HG02970 (cell line): Measurements from ENCODE around the gene NKD1.
"Not testable (repeated sequence)": the region's sequence is repeated elsewhere in the genome, so short reads cannot be mapped to it uniquely, and the experiment has no call there.

Experiments used
- ATAC-seq: cut with Tn5 transposase; IDR thresholded peaks from one replicate; pipeline ENCODE4 v1.9.1; 2021; ENCODE audit warnings: mild to moderate bottlenecking, moderate library complexity, moderate number of reproducible peaks; ENCODE audit not compliant: unreplicated experiment, low FRiP score

NKD1 gene

DNA sequence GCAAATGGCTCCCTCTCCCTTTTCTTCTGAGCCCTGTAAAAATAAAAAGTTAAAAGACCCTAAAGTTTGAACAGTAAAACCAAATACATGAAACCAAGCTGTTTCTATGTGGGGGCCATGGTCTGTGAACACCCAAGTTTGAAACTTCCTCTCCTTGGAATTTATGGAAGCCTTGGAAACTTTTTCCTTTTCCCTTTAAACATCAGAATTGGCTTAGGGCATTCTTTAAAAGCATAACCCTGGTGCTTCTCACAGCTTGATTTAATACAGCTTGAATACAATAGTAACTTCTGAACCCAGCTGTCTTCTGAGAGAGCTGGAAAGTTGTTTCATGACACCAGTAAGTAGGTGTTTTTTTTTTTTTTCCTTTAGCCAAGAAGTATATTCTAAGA is 26.5 kb downstream of the NKD1 start:
- no peak for ATAC-seq

DNA sequence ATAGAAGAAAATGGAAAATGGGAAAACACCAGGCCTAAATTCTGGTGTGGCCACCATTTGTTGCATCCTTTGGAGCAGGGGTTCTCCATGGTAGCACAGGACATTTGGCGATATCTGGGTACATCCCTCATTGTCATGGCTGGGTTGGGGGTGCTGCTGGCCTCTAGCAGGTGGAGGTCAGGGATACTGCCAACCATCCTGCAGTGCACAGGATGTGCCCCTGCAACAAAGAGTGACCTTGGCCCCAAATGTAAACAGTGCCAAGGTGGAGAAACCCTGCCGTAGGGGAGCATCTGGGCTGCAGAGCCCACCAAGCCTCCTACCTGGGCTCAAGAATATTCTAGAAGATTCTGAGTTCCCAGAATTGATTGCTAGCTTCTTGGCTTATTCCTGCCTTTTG is 27.5 kb downstream of the NKD1 start:
- ATAC-seq, result no peak

DNA sequence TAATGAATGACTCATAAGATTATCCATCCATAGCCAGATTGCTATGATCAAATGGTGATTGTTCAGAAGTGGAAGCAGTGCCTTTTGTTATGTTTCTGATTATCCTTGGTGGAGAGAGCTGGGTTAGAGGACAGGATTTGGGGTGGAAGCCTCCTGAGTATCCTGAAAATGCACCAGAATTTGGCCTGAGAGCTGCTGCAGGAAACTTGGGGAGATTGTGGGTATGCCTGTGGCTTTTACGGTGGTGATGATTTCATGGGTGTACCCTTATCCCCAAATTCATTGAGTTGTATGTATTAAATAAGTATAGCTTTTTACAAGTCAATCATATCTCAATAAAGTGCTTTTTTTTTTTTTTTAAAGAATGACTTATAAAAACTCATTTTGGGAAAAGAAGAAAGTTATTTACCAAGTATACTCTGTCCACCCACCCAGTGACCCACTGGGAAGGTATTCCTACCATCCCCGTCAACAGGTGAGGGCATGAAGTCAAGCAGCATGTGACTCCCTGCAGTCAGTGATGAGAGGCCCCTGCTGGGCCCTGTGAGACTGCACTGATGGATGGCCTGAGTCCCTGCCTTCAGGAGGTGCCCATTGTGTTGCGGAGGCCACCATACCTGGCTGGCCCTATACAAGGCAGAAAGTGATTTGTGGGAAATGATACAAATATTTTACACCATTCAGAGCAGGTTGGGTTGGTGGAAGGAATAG is 28.4 kb downstream of the NKD1 start:
- no peak for ATAC-seq

DNA sequence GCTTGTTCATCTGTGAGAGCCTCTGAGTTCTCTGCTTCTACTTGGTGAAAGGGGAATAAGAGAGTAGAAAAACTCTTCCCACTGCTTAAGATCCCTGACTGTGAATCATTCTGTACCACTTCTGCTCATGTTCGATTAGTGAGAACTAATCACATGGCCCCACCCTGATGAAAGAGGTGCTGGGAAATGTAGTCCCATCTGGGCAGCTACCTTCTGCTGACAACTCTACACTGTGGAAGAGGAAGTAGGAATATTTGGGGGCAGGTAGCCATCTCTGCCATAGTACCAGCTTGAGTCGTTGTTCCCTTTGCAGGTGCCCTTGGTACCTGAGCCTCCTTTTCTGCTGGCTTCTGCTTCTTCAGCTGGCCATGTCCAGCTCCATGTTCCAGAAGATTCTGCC is 29.9 kb downstream of the NKD1 start:
- no peak for ATAC-seq

DNA sequence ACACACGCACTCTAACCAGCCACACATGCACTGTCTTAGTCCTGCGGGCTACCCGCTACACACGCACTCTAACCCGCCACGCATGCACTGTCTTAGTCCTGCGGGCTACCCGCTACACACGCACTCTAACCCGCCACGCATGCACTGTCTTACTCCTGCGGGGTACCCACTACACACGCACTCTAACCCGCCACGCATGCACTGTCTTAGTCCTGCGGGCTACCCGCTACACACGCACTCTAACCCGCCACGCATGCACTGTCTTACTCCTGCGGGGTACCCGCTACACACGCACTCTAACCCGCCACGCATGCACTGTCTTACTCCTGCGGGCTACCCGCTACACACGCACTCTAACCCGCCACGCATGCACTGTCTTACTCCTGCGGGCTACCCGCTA is 31.2 kb downstream of the NKD1 start:
- ATAC-seq, result not testable (repeated sequence)

DNA sequence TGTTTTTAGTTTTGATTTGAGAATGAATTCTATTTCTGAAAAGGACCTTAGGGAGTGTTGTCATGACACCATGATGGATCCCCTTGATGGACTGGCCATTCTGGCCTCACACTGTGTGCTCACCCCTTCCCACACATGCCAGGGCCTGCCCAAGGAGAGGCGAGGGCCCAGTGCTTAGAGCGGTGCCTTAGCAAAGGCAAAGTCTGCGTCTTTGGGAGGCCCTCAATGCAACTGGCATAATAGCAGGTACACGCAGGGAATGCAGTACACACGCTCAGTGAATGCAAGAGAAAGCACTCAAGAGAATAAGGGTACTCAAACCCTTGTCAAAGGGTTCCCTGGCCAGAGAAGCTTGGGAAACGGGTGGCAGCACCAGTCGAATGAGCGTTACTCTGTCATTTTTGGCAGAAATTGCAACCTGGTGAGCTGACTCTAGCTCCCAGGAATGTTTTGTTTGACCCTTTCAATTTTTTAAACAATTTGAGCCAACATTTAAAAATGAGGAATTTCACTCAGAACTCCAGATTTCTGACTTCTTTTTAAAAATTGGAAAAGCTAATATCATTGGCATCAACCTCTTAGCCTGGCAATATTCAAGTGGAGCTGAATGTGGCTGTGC is 32.1 kb downstream of the NKD1 start:
- ATAC-seq, result no peak

DNA sequence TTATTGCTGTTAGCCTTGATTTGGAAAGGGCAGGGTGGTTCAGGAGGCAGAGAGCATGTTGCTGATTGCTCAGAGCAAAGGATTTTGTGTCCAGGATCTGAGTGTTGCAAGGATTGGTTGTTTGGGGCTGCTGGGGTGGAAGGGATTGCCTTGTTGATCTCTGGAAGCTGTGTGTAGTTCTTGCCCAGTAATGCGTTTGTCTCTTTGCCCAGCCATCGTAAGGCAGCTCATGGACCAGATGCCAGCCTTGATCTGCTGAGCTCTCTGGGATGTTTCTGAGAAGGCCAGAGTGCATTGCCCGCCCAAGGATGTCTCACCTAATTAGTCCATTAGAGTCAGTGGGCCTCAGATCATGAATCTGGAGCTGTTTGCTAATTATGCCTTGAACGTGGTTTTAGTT is 33.6 kb downstream of the NKD1 start:
- ATAC-seq, result no peak

DNA sequence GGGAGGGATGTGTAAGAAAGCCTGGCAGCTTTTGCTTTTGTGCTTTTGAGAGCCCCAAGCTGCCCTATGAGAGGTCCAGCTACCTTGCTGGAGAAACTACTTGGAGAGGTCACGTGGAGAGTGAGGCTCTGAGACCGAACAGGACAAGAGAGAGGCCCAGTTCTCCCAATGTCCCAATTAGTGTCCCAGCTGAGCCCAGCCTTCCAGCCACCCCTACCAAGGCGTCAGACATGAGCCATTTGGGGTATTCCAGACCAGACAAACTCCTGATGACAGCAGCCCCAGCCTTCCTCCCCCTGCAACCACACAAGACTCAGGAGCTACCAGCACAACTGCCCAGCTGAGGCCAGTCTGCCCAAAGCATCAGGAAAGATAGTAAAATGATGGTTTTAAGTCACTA is 35.0 kb downstream of the NKD1 start:
- ATAC-seq, result no peak

DNA sequence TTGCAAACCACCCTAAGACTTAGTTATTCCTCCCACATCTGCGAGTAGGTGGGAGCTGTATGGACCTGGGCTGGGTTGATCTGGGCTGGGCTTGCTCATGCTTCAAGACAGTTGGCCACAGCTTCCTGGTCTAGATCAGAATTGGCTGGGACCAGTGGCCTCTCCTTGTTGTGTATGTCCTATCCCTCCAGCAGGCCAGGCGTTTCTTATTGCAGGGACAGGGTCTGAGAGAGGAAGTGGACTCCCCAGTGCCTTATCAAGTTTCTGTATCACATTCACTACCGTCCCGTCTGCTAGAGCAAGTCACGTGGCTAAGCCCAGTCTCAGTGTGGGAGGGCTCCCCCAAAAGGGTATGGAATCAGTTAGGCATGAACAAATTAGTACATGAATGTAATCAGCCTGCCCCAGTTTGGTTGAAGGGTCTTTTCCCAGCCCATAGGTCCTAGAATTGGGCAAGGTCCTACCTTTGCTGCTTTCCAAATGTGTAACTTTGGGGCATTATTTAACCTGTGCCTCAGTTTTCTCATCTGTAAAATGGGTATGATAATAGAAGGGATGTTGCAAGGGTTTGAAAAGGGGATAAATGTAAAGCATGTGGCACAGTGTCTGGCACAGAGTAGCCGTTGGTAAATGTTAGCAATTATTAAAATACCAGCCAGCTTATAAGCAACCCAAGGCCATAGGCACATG is 36.0 kb downstream of the NKD1 start:
- ATAC-seq, result no peak

DNA sequence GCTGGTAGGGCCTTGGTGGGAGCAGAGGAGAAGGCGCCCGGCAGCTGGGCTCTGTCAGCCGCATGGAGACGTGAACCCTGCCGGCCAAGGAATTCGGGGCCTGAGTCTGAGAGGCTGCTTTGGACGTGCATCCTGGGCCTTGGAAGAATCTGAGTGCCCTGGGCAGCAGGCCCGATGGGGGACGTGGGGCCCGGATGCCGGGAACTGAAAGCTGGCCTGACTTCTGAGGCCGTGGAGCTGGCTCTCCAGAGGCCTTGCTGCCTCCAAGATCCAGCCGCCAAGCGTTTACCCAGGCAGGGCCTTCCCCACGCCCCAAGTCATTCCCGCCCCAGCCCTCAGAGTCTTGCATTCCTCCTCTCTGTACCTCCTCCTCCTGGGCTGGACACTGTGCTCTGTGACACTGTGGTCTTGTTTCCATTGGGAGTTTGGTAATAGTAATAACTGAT is 37.2 kb downstream of the NKD1 start:
- no peak for ATAC-seq

DNA sequence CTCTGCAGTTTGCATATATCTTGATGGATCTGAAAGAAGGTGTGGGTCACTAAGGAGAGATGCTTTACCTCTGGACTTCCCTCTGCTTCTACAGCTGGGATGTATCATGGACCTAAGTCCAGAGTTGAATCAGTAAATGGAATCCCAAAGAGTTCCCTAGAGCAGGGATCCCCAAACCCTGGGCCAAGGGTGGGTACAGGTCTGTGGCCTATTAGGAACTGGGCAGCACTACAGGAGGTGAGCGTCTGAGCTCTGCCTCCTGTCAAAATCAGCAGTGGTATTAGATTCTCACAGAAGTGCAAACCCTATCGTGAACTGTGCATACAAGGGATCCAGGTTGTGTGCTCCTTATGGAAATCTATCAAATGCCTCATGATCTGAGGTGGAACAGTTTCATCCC is 39.3 kb downstream of the NKD1 start:
- ATAC-seq, result no peak

DNA sequence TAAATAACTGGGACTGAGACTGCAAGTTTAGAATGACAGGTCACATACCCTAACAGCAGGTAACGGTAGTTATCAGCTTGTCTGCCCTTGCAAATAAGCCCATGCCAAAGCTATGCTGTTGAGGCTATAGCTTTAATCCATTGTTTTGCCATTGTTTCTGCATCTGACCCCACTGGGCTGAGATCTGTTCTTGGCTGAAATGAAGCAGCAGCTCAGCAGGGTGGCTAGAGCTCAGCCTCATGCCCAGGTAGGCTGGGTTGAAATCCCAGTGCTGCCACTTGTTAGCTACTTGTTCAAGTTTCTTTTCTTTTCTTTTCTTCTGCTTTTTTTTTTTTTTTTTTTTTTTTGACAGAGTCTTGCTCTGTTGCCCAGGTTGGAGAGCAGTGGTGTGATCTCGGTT is 40.1 kb downstream of the NKD1 start:
- no peak for ATAC-seq

DNA sequence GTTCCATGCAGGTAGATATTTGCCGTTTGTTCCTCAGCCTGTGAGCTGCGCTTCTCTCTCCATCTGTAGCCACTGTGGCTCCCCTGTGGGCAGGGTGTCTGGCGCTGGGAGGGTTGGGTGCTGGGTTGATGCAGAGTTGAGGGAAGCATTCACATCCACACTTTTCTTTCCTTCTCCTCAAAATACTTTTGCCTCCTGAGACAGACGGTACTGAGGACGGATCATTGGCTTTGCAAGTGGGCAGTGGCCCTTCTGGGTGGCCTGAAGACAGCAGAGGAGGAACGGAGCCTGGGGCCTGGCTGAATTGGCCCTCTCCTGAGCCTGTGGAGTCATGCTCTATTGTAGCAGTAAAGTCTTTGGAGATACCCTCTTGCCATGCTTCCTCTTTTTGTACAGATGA is 43.0 kb downstream of the NKD1 start:
- no peak for ATAC-seq

DNA sequence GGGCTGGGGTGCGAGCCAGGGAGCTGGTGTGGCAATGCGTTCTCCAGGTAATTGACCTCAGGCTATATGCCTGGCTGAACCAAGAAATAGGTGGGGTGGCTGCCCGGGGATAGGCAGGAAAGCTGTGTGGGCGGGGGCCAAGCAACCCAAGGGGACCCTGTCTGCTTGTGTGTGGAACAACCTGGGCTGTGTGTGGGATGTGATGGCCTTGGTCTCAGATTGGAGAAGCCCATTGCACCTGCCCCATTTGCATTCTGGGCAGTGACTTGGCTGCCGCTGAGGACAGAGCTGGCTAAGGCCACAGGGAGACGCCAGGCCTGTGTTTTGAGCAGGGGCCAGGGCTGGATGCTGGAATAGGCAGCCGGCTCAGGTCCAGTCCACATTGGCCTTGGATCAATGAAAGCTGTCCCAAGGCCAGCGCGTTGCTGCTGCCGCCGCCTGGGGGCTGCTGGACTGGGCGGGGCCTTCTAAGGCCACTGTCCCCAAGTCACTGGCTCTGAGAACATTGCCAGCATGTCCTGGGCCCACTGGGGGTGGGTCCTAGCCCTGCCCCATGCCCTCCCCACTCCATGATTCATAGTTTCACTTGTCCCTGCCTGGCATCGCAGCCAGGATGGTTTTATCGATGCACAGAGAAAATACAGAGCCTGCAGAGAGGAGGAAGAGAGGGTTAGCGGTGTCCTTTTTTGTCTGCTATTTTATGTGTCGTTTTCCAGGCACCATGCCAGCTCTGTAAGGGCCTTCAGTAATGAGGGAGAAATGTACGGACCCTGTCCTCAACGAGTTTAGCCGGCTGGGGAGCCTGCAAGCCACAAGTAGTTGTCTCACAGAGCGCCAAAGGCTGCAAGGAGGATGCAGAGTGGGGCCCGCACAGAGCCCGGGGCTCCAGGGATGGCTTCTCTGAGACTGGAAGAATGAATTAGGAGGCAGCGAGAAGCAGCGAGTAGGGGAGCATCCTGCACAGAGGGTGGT is 43.9 kb downstream of the NKD1 start:
- ATAC-seq, result no peak

DNA sequence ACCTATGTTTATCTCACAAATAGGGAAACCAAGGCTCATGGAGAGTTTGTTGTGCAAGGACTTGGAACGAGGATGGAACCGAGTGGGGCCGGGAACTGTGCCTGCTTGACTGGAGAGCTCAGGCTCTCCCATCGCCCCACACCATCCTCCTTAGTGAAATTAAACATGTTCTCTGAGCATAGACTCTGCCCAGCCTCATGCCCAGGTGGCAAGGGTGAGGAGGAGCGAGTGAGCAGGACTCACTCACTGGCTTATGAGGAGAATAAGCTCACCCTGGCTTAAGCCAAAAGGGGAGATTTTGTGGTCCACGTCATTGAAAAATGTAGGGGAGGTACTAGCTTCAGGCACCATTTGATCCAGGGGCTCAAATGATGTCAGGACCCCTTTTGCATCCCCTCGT is 44.8 kb downstream of the NKD1 start:
- ATAC-seq, result no peak

DNA sequence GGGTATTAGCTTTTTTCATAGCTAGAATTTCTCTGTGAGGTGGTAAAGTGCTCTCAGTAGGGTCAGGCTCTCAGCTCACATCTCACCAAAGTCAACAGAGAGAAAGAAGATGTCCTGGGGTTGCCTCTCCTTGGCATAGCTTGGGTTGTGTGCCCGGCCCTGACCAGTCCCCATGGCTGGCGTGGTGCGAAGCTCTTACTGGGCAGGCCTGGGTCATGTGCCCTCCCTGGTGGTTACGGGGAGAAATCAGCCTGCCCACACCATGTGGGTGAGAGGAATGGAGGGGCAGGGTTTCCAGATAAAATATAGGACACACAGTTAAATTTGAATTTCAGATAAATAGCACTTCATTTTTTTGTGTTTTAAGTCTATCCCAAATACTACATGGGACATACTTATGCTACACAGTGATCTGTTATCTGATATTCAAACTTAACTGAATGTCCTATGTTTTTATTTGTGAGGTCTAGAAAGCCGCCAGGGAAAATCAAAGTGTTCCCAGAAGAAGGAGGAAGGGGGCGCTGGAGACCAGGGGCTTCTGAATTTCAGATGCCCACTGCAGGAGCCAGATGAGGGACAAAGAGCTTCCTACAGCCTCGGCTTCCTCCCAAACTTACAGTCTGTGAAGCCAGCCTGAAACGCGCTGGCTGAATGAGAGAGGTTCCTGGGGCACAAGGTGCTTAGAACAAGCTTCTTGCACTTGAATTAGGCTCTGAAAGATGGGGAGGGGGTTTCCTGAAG is 45.4 kb downstream of the NKD1 start:
- ATAC-seq, result no peak

DNA sequence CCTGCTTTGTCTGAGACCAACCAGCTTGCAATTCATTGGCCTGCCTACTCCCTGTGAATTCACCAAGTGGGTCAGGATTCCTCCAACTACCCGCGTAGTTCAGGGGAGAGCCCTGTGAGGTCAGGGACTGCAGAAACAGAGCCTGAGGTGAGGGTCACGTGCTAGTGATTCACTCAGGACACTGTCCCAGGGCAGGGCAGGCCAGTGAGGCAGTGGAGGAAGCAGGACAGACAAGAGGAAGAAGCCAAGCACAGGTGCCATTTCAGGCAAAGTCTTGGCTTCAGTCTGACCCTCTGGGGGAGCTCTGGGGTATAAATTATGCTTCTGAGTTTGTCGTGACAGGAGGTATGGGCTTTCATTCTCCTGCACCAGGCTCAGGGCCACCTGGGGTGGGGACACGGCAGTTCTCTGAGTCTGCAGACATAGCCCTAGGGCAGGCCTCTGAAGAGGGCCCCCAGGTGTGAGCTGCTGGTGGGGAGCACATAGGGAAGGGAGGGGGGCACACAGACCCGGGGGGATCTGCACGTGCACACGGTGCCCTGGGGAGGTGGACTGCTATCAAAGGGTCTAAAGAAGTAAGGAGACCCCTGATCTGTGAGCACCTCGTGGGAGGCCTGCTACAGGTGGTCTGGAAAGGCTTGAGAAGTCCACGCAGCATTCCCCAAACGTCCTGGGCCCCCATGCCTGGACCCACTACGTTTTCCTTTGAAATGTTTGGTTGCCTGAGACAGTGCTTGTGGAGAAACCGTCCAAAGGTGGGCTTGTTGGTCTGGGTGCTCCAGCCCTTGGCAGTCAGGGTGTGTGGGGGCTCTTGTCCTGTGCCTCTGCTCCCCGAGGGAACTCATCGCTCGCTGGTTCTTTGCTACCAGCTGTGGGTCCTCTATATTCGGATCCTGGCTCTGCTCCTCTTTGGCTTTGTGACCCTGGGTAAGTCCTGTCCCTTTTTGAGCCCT is 46.4 kb downstream of the NKD1 start:
- ATAC-seq, result no peak

DNA sequence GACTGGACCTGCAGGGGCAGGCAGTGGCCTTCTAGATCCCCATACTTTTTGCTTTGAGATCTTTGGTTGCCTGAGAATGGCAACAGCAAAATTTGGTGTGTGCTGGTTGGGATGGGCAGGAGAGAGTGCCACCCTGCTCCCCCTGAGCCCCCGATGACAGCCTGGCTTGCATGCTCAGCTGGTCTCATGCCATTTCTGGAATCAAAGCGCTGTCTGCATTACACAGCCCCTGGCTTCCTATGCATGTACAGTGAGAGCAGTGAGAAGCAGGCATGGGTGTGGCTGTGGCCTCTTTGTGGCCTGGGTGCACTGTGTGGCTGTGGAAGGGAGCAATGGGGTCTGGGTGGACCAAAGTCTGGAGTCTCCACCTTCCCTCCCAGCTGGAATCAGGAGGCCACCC is 47.7 kb downstream of the NKD1 start:
- no peak for ATAC-seq
